Measurements from ENCODE around the gene CERS3.

- no peak for TF ChIP-seq GABPA (IDR thresholded peaks at IDR 0.05; ENCODE audit: low read depth)
- TF ChIP-seq, protein P1, sequence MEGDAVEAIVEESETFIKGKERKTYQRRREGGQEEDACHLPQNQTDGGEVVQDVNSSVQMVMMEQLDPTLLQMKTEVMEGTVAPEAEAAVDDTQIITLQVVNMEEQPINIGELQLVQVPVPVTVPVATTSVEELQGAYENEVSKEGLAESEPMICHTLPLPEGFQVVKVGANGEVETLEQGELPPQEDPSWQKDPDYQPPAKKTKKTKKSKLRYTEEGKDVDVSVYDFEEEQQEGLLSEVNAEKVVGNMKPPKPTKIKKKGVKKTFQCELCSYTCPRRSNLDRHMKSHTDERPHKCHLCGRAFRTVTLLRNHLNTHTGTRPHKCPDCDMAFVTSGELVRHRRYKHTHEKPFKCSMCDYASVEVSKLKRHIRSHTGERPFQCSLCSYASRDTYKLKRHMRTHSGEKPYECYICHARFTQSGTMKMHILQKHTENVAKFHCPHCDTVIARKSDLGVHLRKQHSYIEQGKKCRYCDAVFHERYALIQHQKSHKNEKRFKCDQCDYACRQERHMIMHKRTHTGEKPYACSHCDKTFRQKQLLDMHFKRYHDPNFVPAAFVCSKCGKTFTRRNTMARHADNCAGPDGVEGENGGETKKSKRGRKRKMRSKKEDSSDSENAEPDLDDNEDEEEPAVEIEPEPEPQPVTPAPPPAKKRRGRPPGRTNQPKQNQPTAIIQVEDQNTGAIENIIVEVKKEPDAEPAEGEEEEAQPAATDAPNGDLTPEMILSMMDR (IDR thresholded peaks at IDR 0.05): no peak
- no peak for TF ChIP-seq POLR2AphosphoS5 (IDR thresholded peaks at IDR 0.05; ENCODE audit: low read depth, low read length)
- TF ChIP-seq EP300 (IDR thresholded peaks at IDR 0.05; ENCODE audit: borderline replicate concordance in 1 of 2, low read depth in 1 of 2, low read length in 1 of 2): no peak
- no peak for TF ChIP-seq TAF1 (IDR thresholded peaks at IDR 0.05; ENCODE audit: borderline replicate concordance, low read depth, low read length)
- TF ChIP-seq EZH2phosphoT487 (IDR thresholded peaks at IDR 0.05; ENCODE audit: borderline replicate concordance, low read depth): no peak
- no peak for TF ChIP-seq GATA2 (CRISPR knock-in tag; IDR thresholded peaks at IDR 0.05)
- TF ChIP-seq FOXJ3 (CRISPR knock-in tag; IDR thresholded peaks at IDR 0.05): no peak
- no peak for TF ChIP-seq NFIC (IDR thresholded peaks at IDR 0.05; ENCODE audit: borderline replicate concordance)
These were observed 30.1 kb upstream of the CERS3 start for GRCh38 chr15:100558771-100559254.
